Right lung (tissue), 5 donors: Measurements from ENCODE around the gene MAP4K4. TPM values are rescaled to one million over a fixed set of nuclear protein-coding genes. Genes with fewer than 3 reads are reported as not detected.

Source experiments
- DNase-seq, 2 donors: peaks; one replicate each; pipeline ENCODE4 v3.0.0-alpha.2; 2013
- polyA plus RNA-seq, 5 donors: library from polyadenylated mRNA; unstranded; fragments of 120-200 nt; gene quantifications; one replicate each; pipeline versions ENCODE4 v1.2.1 to v1.2.3, GENCODE V29; 2013; ENCODE audit warnings: inconsistent platforms in 1 of 5, low replicate concordance in 1 of 5; ENCODE audit not compliant: insufficient read length in 5 of 5, insufficient read depth in 1 of 5

MAP4K4 gene
- polyA plus RNA-seq, 5 donors, result 96.9 to 142 (median 130) TPM

DNA sequence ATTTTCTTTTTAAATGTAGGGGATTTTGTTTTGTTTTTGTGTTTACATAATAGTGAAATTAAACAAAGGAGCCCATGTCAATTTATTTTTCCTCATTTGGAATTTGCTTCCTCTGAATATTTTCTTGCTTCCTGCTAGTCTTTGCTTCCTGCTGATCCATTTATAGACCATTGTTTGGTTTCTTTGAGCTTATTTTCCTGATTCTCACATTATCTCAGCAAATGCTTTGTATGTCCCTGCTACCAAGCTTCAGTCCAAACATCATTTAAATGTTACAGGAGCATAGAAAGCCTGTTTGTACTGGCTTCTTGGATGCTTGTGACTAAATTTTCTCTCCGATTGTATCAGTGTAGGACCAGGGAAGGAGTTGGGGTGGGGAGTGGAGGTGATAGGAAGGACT is 166.9 kb downstream of the MAP4K4 start:
- no peak for DNase-seq

GRCh38 chr2:101868525-101868924 is 171.0 kb downstream of the MAP4K4 start:
- DNase-seq, result no peak

DNA sequence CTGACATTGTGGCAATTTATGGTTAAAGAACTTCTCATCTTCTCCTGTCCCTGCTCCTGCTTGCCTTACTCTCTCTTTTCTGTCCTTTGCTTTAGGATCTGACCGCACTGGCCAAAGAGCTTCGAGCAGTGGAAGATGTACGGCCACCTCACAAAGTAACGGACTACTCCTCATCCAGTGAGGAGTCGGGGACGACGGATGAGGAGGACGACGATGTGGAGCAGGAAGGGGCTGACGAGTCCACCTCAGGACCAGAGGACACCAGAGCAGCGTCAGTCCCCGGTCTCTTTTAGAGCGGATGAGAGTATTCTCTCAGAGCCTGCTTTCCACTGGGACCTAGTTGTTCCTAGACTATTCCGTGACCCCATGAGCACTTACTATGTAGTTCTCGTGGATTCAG is 172.0 kb downstream of the MAP4K4 start:
- DNase-seq, result no peak

DNA sequence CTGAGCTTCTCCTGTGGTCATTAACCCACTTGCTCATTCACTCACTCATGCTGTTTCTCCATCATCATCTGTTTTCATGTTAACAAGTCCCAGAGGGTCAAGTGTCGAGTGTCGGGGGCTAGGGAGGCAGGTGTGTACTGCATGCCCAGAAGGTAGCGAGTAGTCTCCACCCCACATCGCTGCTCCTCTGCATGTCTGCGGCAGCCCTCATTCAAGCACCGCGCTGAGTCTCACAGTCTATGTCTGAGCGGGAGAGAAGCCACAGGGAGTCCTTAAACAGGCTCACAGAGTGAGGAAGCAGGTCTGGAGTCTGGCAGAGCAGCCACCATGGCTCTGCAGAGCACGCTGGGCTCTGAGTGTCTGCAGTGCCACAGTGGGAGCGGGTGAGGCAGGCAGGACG is 172.9 kb downstream of the MAP4K4 start:
- DNase-seq, result no peak

GRCh38 chr2:101871480-101871879 is 174.0 kb downstream of the MAP4K4 start:
- no peak for DNase-seq

GRCh38 chr2:101872480-101872879 is 175.0 kb downstream of the MAP4K4 start:
- no peak for DNase-seq

- no peak for DNase-seq
Measured at GRCh38 chr2:101873543-101873942, 176.0 kb downstream of the MAP4K4 start.

DNA sequence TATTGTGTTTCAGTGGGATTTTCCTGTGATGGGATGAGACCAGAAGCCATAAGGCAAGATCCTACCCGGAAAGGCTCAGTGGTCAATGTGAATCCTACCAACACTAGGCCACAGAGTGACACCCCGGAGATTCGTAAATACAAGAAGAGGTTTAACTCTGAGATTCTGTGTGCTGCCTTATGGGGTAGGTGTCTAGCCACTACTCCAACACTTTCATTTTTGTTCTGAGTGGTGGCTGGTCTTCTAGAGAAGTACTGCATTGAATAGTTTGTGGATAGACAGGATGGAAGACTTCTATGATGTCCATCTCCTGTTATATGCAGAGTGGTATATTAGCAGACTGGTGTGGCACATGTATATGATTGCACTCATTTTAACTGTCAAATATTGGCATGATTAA is 176.6 kb downstream of the MAP4K4 start:
- no peak for DNase-seq

DNA sequence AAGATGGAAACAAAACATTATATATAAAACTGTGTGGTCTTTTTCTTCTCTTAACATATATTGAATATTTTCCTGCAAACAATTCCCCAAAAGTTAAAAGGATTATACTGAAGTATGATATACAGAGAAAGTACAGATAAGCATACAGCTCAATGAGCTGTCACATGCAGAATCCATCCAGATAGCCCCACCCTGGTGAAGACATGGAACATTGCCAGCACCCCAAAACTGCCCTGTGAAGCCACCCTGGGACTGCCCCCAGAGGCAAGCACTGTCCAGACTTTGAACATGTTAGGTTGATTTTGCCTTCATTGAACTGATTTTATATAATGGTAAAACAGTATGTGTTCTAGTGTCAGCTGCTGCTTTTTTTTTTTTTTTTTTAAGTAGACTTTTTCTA is 182.0 kb downstream of the MAP4K4 start:
- DNase-seq, result no peak

GRCh38 chr2:101881131-101881530 is 183.6 kb downstream of the MAP4K4 start:
- DNase-seq, result no peak

DNA sequence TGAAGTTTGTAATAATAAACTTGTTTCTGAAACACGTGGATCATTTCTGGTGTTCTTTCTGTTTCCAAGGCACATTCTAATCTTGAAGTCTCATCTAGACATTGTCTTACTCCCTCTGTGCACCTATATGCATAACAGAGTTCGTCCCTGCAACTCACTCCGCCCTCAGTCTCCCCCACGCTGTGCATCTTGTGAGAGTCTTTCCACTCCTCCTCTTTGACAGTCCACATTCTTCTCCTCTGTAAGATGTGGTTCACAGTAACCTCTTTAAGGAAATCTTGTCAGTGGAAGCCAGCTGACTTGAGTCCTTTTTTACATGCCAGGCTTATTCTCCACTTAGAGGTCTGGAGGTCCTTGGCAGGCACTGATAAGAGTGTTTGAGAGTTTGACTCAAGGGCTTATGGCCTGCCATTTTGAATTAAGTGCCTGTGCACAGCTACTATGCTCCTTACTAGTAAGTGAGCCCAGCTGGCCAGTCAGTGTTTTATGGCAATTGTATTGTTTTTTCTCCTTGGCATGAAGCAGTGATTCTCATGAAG is 185.3 kb downstream of the MAP4K4 start:
- DNase-seq, result no peak

GRCh38 chr2:101883860-101884259 is 186.4 kb downstream of the MAP4K4 start:
- no peak for DNase-seq

DNA sequence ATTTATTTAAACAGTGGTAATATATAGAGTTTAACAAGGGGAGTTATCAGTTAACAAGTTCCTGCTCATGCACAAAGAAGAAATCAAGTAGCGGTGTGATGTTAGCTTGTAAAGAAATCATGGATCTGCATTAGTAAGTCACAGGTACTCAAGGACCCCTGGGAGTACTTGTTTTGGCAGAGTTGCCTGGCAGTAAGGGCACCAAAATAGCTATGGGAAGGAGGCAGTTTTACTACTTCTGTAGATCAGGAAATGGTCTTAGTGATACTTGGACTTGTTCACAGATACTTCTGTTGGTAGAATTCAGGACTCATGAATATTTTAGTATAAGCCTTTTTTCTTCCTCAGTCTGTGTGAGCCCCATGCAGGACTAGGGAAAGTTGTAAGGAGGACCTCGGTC is 186.9 kb downstream of the MAP4K4 start:
- no peak for DNase-seq

DNA sequence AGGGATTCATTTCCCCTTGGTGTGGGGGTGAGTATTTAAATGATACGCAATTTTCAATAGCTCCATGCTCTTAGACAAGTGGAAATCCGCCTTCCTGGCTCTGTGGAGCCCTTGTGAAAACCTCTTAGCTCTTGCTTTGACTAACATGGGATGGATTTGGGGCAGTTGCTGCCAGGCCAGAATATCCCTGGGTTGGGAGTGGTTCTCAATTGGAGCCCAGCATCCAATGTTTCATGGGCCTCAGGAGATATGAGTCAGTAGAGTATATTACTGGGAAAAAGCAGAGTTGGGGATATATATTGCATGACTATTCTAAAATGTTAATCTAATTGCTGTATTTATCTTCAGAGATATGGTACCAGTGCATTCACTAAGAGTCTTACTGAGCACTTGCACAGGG is 189.8 kb downstream of the MAP4K4 start:
- no peak for DNase-seq

DNA sequence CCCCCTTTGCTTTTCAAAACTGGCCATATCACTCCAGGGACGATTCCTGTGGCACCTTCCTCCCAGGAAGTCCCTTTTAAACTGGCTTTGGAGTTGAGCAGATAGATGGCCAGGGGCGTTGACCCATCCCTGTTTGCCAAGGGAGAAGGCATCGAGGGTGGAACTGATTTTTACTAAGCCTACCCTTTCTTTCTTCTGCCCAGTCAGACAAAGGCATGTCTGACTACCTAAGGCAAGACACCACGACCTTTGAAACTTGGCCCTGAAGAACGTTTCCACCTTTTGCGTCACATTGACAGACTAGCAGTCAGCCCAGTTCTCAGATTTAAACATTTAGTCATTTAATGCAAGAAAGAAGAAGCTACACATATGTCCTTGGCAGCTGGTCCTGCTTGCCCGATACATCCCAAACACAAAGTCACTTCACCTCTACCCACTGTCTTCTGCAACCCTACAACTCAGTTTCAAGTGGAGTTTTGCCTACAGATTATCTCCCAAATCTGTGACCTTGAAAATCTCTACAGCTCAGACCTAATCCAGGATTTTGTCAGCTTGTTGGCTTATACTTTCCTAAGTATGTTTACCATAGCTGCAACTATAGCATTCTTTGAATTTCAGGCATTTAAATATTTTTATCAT is 192.1 kb downstream of the MAP4K4 start:
- no peak for DNase-seq

DNA sequence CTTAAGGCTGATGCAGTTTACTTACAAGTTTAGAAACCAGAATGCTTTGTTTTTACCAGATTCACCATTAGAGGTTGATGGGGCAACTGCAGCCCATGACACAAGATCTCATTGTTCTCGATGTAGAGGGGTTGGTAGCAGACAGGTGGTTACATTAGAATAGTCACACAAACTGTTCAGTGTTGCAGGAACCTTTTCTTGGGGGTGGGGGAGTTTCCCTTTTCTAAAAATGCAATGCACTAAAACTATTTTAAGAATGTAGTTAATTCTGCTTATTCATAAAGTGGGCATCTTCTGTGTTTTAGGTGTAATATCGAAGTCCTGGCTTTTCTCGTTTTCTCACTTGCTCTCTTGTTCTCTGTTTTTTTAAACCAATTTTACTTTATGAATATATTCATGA is 194.9 kb downstream of the MAP4K4 start:
- no peak for DNase-seq

DNA sequence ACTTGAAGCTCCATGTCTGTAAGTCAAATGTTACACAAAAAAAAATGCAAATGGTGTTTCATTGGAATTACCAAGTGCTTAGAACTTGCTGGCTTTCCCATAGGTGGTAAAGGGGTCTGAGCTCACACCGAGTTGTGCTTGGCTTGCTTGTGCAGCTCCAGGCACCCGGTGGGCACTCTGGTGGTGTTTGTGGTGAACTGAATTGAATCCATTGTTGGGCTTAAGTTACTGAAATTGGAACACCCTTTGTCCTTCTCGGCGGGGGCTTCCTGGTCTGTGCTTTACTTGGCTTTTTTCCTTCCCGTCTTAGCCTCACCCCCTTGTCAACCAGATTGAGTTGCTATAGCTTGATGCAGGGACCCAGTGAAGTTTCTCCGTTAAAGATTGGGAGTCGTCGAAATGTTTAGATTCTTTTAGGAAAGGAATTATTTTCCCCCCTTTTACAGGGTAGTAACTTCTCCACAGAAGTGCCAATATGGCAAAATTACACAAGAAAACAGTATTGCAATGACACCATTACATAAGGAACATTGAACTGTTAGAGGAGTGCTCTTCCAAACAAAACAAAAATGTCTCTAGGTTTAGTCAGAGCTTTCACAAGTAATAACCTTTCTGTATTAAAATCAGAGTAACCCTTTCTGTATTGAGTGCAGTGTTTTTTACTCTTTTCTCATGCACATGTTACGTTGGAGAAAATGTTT is 196.3 kb downstream of the MAP4K4 start:
- no peak for DNase-seq

GRCh38 chr2:101895039-101895438 is 197.5 kb downstream of the MAP4K4 start:
- no peak for DNase-seq

GRCh38 chr2:101895819-101896322 is 198.4 kb downstream of the MAP4K4 start:
- no peak for DNase-seq

GRCh38 chr2:101897301-101897700 is 199.8 kb downstream of the MAP4K4 start:
- DNase-seq, result no peak

- no peak for DNase-seq
Measured at GRCh38 chr2:101899265-101899664, 201.8 kb downstream of the MAP4K4 start.

DNA sequence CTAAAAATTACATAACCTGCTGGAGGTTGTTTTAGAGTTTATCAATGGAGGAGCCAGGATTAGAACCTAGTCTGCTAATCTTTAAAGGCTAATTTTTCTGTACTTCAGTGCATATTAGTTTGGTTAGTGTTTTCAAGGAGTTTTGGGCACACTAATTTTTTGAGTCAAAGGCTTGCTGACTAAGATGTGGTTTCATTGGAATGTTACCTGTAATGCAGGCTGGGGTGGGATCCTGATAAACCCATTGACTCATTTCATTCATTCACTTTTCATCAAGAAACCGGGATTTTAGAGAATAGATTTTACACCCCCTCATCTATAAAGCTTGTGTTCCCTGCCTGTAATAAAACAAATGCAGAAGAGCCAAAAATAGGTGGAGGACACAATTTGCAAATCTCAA is 202.4 kb downstream of the MAP4K4 start:
- no peak for DNase-seq

DNA sequence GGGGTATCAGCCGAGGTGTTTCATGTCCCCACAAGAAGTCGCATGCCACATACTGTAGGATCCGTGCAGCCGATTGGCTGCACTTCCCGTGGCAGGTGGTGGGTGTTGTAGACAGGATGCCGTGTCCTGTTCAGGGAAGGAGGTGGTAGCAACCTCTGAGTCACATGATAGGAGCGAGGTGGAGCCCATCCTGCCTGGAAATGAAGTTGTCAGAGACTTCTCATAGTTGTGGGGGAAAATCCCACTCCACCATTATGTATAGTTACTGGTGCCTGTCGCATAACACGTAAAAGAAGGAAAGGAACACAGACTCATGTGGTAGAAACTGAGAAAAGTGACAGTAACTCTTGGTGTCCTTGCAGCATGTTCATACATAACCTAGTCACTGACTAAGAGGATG is 202.9 kb downstream of the MAP4K4 start:
- no peak for DNase-seq
